H1 (cell line): ENCODE measurements around the gene RBM14. TPM values are rescaled to one million over a fixed set of nuclear protein-coding genes. Genes with fewer than 3 reads are reported as not detected.
A peak's percentile ranks its signal among the peaks of the same experiment; 100 is the strongest.

Experiments
- CHD1 ChIP-seq: IDR thresholded peaks from 2 replicates; pipeline ENCODE4 v1.6.1; 2012; ENCODE audit warnings: low read depth, low read length, improper control_type of control experiment
- CREB1 ChIP-seq: IDR thresholded peaks from 2 replicates; pipeline ENCODE4 v1.6.1; 2012; ENCODE audit warnings: inconsistent platforms
- KDM5A ChIP-seq: fragments of 200-600 bp; IDR thresholded peaks from 2 replicates; pipeline ENCODE4 v1.7.1; 2012; ENCODE audit warnings: mild to moderate bottlenecking, low read length, inconsistent platforms, mixed read lengths
- MAX ChIP-seq: IDR thresholded peaks from 2 replicates; pipeline ENCODE4 v1.6.1; 2012; ENCODE audit warnings: inconsistent platforms
- polyA plus RNA-seq, 7 experiments: library from polyadenylated mRNA; depleted of rRNA in 3 of 7; stranded (reverse) in 5 of 7; unstranded in 2 of 7; fragments of >200 nt in 5 of 7; fragments of 200-250 nt in 2 of 7; gene quantifications; 1 replicate in 5 of 7; 2 replicates in 1 of 7; 4 replicates in 1 of 7; pipeline versions ENCODE4 v1.2.1 to v1.2.3, GENCODE V29; 2011 to 2013; ENCODE audit warnings: missing spikeins in 2 of 7, mixed read lengths in 2 of 7
- total RNA-seq: library from RNA; stranded (reverse); fragmentation: NEBNext Ultra II Directional; extraction: Animal tissue kit (Norgen Biotek cat#: 25700); gene quantifications from 2 replicates; pipeline ENCODE4 v1.2.1, GENCODE V29; 2021

The RBM14 gene
- total and polyA plus RNA-seq, 2 of the 8 experiments (the other 6 are each of a cell fraction or from before 2014, with no cell fraction given): 67.2 to 142 TPM

- no peak for TF ChIP-seq CREB1
- TF ChIP-seq CHD1: no peak
- TF ChIP-seq MAX: peak; percentile 36; the same call in 1 of the 2 replicates
- no peak for TF ChIP-seq KDM5A
Measured at GRCh38 chr11:66568124-66568916, 48.1 kb upstream of the RBM14 start, which contains the start of gene CTSF (continued).
